Lung microvascular endothelial cell (primary cell): ENCODE measurements around the gene NF1. TPM values are rescaled to one million over a fixed set of nuclear protein-coding genes. Genes with fewer than 3 reads are reported as not detected.
"Not testable (repeated sequence)": the region's sequence is repeated elsewhere in the genome, so short reads cannot be mapped to it uniquely, and the experiment has no call there.

ENCODE experiments used
- DNase-seq, 2 donors: peaks; one replicate each; pipeline versions ENCODE4 v3.0.0 to v3.0.0-alpha.2; 2010; ENCODE audit warnings: low read depth in 2 of 2
- total RNA-seq: library from RNA; depleted of rRNA; stranded (reverse); fragments of >200 nt; gene quantifications from 2 replicates; pipeline ENCODE4 v1.2.1, GENCODE V29; 2014

Gene NF1
- total RNA-seq, 1 donor from 2014 or later = 24.2 TPM

DNA sequence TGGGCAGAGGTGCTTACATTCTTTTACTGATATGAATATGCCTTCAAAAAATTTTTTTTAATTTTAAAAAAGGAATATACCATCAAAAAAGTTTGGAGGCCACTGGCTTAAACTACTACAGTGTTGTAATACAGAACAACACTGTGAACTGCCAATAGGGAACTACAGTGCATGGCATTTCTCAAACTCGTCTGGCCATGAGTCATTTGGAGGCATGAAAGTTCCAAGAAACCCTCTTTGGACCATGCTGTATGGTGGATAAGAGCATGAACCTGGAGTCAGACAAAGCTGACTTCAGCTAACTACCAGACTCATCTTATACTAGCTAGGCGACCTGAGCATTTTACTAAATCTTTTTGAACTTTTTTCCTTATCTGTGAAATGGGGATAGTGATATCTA, 9.2 kb upstream of the NF1 start:
- no peak for DNase-seq

GRCh38 chr17:31089471-31089870, 5.3 kb upstream of the NF1 start:
- DNase-seq = no peak

- not testable (repeated sequence) for DNase-seq
Observed at GRCh38 chr17:31090650-31091049, 4.1 kb upstream of the NF1 start.

- no peak for DNase-seq
Observed at GRCh38 chr17:31092475-31093064, 2.2 kb upstream of the NF1 start.

DNA sequence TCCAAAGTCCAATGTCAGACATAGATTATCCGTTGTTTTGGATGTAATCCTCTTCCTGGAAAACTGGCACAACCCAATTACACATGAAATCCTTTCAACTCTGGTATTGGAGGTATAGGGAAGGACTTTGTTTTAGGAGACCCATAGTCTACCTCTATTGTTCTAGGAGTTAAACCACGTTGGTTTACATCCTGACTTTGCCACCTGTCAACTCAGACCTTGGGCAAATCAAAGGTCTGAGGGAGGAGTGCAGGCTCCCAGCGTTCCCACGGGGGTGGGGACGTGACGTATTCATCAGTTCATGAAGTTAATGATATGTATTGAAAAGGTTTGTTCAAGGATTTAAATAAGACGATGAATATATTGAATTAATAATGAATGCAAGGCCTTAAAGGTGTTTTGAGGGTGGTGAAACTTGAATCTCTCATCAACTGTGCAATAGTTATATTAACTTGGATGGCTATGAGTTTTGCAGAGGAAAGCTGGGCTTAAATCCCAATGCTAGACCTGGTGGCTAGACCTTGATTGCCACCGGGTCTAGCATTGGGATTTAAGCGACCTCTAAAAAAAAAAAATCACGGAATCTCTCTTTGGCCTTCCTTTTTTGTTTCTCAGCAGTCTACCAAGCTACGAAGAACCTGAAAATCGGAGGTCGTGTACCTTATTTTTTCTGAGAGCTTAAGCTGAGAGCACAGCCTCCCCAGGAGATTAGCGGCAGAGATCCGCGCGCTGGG, 744 bp upstream of the NF1 start:
- DNase-seq = peak in 1 of 2 donors; percentile 2

DNA sequence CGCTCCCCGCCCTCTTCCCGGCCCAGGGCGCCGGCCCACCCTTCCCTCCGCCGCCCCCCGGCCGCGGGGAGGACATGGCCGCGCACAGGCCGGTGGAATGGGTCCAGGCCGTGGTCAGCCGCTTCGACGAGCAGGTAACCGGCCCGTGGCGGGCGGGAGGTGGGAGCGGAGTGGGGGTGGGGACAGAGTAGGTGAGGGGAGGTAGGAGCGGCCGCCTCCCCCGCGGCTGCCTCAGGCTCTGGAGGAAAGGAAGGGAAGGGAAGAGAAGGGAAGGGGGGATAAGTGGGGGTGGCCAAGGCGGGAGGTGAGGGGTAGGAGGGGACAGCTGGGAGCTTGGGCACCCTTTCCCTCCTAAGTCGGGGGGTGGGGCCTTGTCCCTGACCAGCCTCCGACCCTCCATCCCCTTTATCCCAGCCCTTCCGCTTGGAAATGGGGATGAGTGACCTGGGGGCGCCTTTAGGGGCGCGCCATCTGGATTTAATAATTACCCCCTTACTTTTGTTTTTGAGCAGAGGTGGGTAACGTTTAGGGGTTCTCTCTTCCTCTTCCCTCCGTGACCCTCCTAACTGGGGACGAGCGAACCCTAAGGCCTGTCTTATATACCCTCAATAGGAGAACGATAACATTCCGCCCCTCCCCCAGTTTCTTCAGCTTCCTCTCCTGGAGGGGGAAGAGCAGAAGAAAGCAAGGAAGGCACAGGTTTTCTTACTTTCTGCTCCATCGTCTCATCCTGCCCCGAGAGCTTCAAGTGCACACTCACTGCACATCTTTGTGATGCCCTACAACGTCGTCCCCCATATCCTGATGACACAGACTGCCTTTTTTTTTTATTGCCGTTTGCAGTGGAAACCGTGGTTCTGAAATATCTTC, 694 bp downstream of the NF1 start:
- DNase-seq = peak; percentile 44 to 56

DNA sequence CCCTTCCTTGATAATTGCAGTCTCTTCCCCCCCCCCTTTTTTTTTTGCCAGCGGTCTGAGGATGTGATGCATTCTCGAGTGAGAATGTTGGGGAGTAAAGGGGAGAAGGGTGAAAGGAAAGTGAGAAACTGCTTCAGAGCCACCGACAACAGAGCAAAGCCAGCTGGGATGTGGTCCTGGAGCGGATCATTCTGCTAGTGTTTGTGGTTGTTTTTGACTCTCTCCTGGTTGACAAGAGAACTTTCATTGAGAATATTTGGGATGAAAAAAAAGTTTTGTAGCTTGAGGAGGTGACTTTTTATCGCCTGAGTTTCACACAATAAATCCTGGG, 1.3 kb downstream of the NF1 start:
- DNase-seq = peak in 1 of 2 donors; percentile 9

GRCh38 chr17:31099016-31099415, 4.2 kb downstream of the NF1 start:
- no peak for DNase-seq

DNA sequence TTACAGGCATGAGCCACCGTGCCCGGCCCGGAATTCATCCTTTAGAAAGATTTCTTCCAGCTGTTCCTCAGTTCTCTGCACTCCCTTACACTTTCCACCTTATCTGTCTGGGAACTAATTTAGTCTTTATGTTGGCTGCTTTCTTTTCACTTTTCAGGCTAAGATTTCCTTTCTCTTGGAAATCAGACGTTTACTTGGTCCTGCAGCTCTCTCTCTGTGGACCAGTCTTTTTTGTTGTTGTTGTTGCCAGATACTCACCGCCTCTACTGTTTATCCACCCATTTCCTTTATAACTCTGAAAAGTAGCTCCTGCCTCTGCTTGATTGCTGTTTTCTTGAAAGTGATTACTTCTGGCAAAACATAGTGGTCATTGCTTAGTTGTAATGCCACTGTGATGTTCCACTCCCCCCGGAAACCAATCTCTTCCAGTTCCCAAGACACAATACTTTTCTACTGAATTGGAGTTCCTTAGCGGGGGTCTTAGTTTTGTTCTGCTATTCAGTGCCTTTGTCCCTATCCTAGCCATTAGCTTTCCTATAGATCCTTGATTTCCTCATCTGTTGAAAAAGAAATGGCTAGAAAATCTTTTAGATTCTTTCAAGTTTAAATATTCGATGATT, 6.2 kb downstream of the NF1 start:
- DNase-seq = peak in 1 of 2 donors; percentile 18

GRCh38 chr17:31101943-31102342, 7.2 kb downstream of the NF1 start:
- DNase-seq = no peak

- DNase-seq = no peak
Observed at GRCh38 chr17:31105991-31106390, 11.2 kb downstream of the NF1 start.

DNA sequence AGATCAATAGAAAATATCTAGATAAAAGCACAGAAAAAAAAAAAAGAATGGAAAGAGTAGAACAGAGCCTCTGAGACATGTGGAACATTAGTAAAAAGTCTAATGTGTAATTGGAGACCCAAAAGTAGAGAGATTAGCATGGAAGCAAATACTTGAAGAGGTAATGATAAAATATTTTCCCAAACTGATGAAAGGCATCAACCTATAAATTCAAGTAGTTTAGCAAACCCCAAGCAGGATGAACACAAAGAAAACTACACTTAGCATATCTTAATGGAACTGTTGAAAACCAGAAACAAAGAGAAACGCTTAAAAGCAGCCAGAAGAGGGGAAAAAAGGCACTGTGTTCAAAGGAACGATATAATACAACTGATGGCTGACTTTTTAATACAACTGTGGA, 16.4 kb downstream of the NF1 start:
- DNase-seq = no peak

DNA sequence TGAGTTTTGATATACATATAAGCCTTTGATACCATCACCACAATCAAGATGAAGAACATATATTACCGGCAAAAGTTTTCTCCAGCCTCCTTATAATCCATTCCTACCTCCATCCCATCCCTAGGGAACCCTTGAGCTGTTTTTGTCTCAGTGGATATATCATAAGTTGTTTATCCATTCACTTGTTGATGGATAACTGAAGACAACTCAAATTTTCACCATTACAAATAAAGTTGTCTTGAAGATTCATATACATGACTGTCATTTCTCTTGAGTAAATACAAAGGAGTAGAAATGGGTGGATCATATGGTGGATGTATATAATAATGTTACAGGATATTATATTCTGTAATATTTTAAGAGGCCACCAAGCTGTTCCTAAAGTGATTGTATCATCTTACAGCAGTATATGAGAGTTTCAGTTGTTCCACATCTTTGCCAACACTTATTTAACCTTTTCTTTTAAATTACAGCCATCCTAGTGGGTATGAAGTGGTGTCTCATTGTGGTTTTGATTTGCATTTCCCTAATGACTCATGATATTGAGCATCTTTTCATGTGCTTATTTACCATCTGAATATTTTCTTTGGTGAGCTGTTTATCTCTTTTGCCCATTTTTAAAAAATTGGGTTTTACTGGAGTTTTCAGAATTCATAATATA, 17.4 kb downstream of the NF1 start:
- DNase-seq = peak in 1 of 2 donors; percentile 19

DNA sequence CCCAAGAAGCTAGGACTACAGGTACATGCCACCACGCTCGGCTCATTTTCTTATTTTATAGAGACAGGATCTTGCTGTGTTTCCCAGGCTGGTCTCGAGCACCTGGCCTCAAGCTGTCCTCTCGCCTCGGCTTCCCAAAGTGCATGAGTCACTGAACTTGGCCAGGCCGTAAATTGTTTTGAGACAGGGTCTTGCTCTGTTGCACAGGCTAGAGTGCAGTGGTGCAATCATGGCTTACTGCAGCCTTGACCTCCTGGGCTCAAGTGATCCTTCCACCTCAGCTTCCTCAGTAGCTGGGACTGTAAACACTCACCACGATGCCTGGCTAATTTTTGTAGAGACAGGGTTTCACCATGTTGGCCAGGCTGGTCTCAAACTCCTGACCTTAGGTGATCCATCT, 18.6 kb downstream of the NF1 start:
- DNase-seq = peak in 1 of 2 donors; percentile 16

- no peak for DNase-seq
Observed at GRCh38 chr17:31113939-31114338, 19.2 kb downstream of the NF1 start.

DNA sequence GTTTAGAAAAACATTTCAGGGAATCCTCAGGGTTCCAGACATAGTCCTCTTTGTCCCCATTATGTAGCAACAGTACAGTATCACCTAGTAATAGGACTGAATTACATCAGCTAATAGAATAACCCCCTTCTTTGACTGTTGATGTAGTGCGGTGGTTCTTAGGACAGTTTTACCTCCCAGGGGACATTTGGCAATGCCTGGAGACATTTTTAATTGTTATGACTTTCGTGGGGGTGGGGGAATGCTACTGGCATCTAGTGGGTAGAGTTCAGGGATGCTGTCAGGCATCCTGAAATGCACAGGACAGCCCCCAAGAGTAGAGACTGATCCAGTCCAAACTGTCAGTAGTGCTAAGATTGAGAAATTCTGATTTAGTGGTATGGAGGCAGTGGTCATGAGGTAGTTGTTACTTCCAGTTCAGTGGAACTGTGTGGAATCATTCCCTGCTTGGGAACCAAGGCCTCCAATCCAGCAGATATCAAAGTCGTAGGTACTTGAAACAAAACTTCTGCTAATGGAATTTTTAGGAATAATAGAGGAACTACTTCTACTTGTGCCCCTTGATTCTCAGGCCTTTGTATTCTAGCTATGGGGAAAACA, 20.3 kb downstream of the NF1 start:
- no peak for DNase-seq

GRCh38 chr17:31116167-31116566, 21.4 kb downstream of the NF1 start:
- DNase-seq = no peak

GRCh38 chr17:31122746-31123145, 28.0 kb downstream of the NF1 start:
- DNase-seq = no peak

GRCh38 chr17:31126318-31126717, 31.5 kb downstream of the NF1 start:
- no peak for DNase-seq

- no peak for DNase-seq
Observed at GRCh38 chr17:31128241-31128640, 33.5 kb downstream of the NF1 start.
